PFSK-1 (cell line): Measurements from ENCODE around the gene PVALEF.
A peak's percentile ranks its signal among the peaks of the same experiment; 100 is the strongest.

Experiments
- FOXP2 ChIP-seq: optimal IDR thresholded peaks from 2 replicates; pipeline ENCODE3; 2011; ENCODE audit warnings: borderline replicate concordance, control low read depth, inconsistent platforms; ENCODE audit not compliant: insufficient read depth; ENCODE audit errors: extremely low read length, extremely low read depth
- POLR2AphosphoS5 ChIP-seq: IDR thresholded peaks from 2 replicates; pipeline ENCODE4 v1.6.1; 2012; ENCODE audit warnings: low read depth, mild to moderate bottlenecking, control low read depth, low read length, moderate library complexity
- REST ChIP-seq, 2 experiments: IDR thresholded peaks; 2 replicates each; pipeline versions ENCODE4 v1.6.1 to v1.8.0; 2011 to 2012; ENCODE audit warnings: low read depth in 2 of 2, low read length in 2 of 2, control low read depth in 1 of 2, inconsistent platforms in 1 of 2, mild to moderate bottlenecking in 1 of 2, moderate library complexity in 1 of 2; ENCODE audit not compliant: insufficient read depth in 1 of 2
- SIN3A ChIP-seq: IDR thresholded peaks from 2 replicates; pipeline ENCODE4 v1.6.1; 2012; ENCODE audit warnings: mild to moderate bottlenecking, low read length, moderate library complexity, borderline replicate concordance; ENCODE audit not compliant: insufficient read depth
- TAF1 ChIP-seq: IDR thresholded peaks from 2 replicates; pipeline ENCODE4 v1.6.1; 2012; ENCODE audit warnings: low read length, control low read depth, borderline replicate concordance; ENCODE audit not compliant: insufficient read depth

The PVALEF gene

GRCh38 chr17:81142301-81143199 is 22.8 kb upstream of the PVALEF start:
- no peak for TF ChIP-seq SIN3A
- peak; percentile 31 for TF ChIP-seq FOXP2

GRCh38 chr17:81143200-81143527 is 22.1 kb upstream of the PVALEF start:
- no peak for TF ChIP-seq POLR2AphosphoS5
- no peak for TF ChIP-seq SIN3A
- no peak for TF ChIP-seq FOXP2
- no peak for TF ChIP-seq TAF1

DNA sequence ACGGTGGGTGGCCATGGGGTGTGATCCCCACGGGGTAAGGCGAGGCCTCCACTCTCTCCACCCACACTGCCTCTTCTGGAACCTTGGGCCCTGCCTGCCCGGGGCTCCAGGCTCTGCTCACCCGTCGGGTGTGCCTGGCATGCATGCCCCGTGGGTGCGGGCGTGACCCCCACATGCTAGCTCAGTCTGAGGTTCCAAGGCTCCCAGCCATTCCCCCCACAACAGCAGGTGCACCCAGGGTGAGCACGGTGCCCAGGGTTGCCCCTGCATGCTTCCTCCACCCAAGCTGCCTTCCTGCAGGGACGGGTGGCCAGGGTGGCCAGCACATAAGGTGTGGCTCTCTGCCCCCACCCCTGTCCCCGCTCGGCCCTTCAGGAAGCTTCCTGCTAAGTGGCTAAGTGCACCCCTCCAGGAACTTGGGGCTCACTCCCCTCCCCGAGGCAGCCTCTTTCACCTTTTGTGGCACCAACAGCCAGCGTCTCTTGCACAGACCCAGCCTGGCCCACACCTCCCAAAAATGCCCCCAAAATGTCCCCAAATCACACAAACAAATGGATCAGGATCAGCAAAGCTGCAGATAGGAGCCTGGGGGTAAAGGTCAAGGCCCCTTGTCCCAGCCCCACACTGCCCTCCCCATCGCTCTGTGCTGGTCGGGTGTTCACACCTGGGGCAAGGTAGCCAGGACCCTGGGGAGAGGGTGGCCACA is 21.4 kb upstream of the PVALEF start:
- no peak for TF ChIP-seq SIN3A
- no peak for TF ChIP-seq TAF1
- no peak for TF ChIP-seq POLR2AphosphoS5

DNA sequence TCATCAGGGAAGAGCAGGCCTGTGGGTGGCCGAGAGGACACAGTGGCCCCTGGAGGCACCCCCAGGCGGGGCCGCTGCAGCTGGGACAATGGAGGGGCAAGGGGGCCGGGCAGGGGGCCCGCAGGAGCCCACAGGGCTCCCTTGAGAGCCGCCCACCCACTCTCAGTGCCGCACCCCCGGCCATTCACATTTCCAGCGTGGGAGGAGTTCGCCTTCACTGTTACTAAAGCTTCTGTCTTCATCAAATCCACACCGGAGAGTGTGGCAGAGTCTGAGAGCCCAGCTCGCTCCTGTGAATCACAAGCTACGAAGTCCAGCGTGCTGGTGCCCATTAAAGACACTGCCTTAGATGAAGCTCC is 20.9 kb upstream of the PVALEF start:
- TF ChIP-seq TAF1 (no peak), POLR2AphosphoS5 (no peak), FOXP2 (no peak), SIN3A (no peak), REST (IDR thresholded peaks at IDR 0.05; ENCODE audit: insufficient read depth in 1 of 2, low read depth in 2 of 2, low read length in 2 of 2) (no peak)

DNA sequence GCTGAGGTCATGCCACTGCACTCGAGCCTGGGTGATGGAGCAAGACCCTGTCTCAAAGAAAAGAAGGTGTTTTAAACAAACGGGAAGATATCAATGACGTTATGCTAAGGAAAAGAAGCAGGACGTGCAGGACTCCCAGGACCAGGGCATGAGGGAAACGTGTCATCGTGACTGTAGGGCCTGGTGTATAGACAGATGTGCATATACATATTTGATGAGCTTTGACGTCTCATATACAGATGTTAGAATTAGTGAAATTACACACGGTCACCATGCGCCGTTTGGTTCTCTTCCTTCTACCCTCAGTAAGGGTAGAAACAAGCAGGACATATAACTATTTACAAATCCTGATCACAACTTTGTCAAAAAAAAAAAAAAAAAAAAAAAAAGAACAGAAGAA is 17.6 kb upstream of the PVALEF start:
- TF ChIP-seq FOXP2 (no peak), SIN3A (no peak)

DNA sequence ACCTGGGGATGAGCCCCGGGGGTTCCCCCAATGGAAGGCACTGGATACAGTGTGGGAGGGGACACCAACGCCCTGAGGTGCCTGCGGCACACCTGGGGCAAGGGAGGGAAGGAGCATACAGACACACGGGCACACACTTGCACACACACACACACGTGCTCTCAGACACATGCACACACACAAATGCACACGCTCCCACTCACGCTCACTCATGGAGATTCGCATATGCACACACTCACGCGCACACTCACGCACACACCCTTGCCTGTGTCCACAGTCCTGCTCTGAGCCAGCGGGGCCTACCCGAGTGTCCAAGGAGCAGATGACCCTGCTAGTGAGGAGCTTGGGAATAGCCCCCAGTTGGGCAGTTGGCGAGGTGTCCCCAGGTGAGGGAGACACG is 16.7 kb upstream of the PVALEF start:
- TF ChIP-seq SIN3A (no peak), TAF1 (no peak), FOXP2 (no peak), POLR2AphosphoS5 (no peak), REST (IDR thresholded peaks at IDR 0.05; ENCODE audit: insufficient read depth in 1 of 2, low read depth in 2 of 2, low read length in 2 of 2) (no peak)

DNA sequence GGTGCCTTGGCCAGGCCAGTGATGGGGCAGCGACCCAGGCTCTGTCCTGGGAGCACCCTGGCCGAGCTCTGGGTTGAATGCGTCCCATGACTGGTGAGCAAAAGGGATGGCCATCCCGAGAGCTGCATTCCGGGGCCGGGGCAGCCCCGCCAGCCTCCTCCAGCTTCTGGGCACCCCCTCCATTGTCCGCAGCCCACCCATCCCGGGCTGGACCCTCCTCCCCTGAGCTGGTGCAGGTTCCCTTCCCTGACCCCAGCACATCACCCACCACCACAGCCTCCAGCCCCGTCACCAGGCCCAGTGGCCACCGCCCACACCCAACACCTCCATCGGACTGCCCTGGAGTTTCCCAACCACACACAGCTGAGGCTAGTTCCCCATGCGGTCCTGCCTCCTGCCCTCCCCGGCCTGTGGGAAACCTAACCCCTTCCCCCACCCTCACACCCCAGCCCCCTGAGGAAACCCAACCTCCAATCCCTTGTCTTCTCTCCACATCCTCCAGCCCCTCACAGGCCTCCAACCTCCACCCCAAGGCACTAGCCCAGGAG is 16.2 kb upstream of the PVALEF start:
- no peak for TF ChIP-seq POLR2AphosphoS5
- no peak for TF ChIP-seq SIN3A

DNA sequence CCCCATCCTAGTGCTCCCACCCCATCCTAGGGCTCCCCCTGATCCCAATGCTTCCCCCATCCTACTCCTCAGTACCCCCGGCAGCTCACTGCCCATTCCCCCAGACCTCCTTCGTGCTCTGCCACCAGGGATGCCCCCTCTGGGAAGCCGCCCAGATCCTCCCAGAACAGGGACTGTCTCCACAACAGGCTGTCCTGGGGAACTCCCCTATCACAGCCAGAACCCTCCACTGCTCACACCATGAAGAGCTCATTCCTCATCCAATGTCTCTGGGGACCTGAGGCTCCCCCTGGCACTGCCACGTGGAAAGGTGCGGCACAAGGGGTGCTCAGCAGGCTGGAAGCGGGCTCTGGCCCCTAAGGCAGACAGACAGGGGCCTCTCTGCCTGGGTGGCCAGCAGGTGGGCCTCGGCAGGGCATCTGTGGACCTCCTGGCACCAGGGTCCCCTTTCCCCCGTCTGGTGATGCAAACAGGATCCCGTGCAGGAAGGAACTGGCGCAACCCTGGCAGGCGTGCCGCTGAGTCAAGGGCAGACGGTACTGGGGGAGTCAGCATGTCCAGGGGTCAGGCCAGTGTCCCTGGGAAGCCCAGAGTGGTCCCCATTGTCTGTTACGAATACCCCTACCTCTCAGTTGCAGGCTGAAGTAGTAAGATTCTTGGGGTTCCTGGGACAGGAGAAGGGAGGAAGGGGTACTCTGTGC is 14.8 kb upstream of the PVALEF start:
- no peak for TF ChIP-seq POLR2AphosphoS5
- TF ChIP-seq SIN3A, result no peak
- peak; percentile 15 for TF ChIP-seq FOXP2

DNA sequence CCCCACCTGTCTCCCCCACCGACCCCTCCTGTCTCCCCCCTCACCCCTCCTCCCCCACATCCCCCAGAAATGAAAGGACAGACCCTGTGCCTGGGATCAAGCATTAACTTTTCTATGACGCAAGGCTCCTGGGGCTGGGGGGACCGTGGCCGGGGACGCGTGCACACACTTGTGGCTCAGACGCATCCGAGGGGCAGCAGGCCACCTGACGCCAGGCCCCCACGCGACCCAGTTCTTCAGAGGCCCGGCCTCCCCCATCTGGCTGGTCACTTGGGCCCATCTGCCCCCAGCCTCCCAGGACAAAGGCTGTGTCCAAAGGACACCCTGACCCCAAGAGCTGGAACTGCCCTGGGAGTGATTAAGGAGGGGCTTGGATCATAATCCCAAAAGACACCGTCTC is 14.0 kb upstream of the PVALEF start:
- no peak for TF ChIP-seq TAF1
- no peak for TF ChIP-seq POLR2AphosphoS5
- no peak for TF ChIP-seq SIN3A
- TF ChIP-seq REST (IDR thresholded peaks at IDR 0.05; ENCODE audit: insufficient read depth in 1 of 2, low read depth in 2 of 2, low read length in 2 of 2), result no peak
- no peak for TF ChIP-seq FOXP2
